CD14-positive monocyte (primary cell): ENCODE results near the gene CNTN1. TPM values are rescaled to one million over a fixed set of nuclear protein-coding genes. Genes with fewer than 3 reads are reported as not detected.

Experiments
- DNase-seq, 3 donors: peaks; one replicate each; pipeline ENCODE4 v3.0.0-alpha.2; 2011 to 2022
- H2AFZ ChIP-seq: 2 replicates; pipeline ENCODE4 v1.6.0; 2012; ENCODE audit warnings: mild to moderate bottlenecking, low read depth, low read length, inconsistent platforms; ENCODE audit not compliant: insufficient read depth, poor library complexity, severe bottlenecking
- H3K27ac ChIP-seq, 2 donors: 1 replicate in 1 of 2; 2 replicates in 1 of 2; pipeline ENCODE4 v1.5.1; 2012 to 2013; ENCODE audit warnings: low read length in 2 of 2, control low read depth in 1 of 2, inconsistent platforms in 1 of 2, low read depth in 1 of 2, mild to moderate bottlenecking in 1 of 2
- H3K27me3 ChIP-seq, 2 donors: one replicate each; pipeline versions ENCODE4 v1.6.0 to v1.6.1; 2011 to 2013; ENCODE audit warnings: low read length in 2 of 2; ENCODE audit not compliant: control insufficient read depth in 2 of 2, insufficient read depth in 2 of 2
- H3K36me3 ChIP-seq, 2 donors: replicated peaks in 1 of 2; 1 replicate in 1 of 2; 2 replicates in 1 of 2; pipeline versions ENCODE4 v1.5.1 to v1.6.1; 2012 to 2013; ENCODE audit warnings: low read length in 2 of 2, control low read depth in 1 of 2, inconsistent platforms in 1 of 2, mild to moderate bottlenecking in 1 of 2; ENCODE audit not compliant: insufficient read depth in 2 of 2, control insufficient read depth in 1 of 2
- H3K4me1 ChIP-seq, 2 donors: 1 replicate in 1 of 2; 2 replicates in 1 of 2; pipeline versions ENCODE4 v1.5.1 to v1.6.1; 2012 to 2013; ENCODE audit warnings: low read length in 2 of 2, control low read depth in 1 of 2, inconsistent platforms in 1 of 2, mild to moderate bottlenecking in 1 of 2, moderate library complexity in 1 of 2; ENCODE audit not compliant: insufficient read depth in 2 of 2, control insufficient read depth in 1 of 2
- H3K4me2 ChIP-seq: replicated peaks from 2 replicates; pipeline ENCODE3; 2012; ENCODE audit warnings: low read length, moderate library complexity, mild to moderate bottlenecking; ENCODE audit not compliant: poor library complexity, severe bottlenecking; ENCODE audit errors: extremely low read depth
- H3K4me3 ChIP-seq, 3 experiments: fragments of 200-600 bp in 1 of 3; sonication (generic) in 1 of 3; replicated peaks in 1 of 3; 1 replicate in 2 of 3; 2 replicates in 1 of 3; pipeline ENCODE4 v1.5.1; 2011 to 2013; ENCODE audit warnings: low read length in 3 of 3, mild to moderate bottlenecking in 3 of 3, control low read depth in 2 of 3, low read depth in 2 of 3, inconsistent platforms in 1 of 3, moderate library complexity in 1 of 3
- H3K79me2 ChIP-seq: 2 replicates; pipeline ENCODE4 v1.6.0; 2012; ENCODE audit warnings: mild to moderate bottlenecking, control low read depth, inconsistent platforms, low read length, moderate library complexity; ENCODE audit not compliant: insufficient read depth
- H3K9ac ChIP-seq: 2 replicates; pipeline ENCODE4 v1.6.0; 2017; ENCODE audit warnings: low read length, mild to moderate bottlenecking; ENCODE audit not compliant: insufficient read depth, poor library complexity, severe bottlenecking
- H3K9me3 ChIP-seq, 2 donors: replicated peaks in 1 of 2; 1 replicate in 1 of 2; 2 replicates in 1 of 2; pipeline versions ENCODE4 v1.5.1 to v1.6.1; 2012 to 2013; ENCODE audit warnings: low read length in 2 of 2, control low read depth in 1 of 2; ENCODE audit not compliant: control insufficient read depth in 1 of 2, insufficient read depth in 1 of 2
- H4K20me1 ChIP-seq: 2 replicates; pipeline ENCODE4 v1.6.0; 2012; ENCODE audit warnings: mild to moderate bottlenecking, low read length, control low read depth, moderate library complexity; ENCODE audit not compliant: insufficient read depth
- H3K27ac Mint-ChIP-seq, 7 donors: one replicate each; pipeline ENCODE4 v1.8.0; 2020; ENCODE audit warnings: mild to moderate bottlenecking in 7 of 7, mixed read lengths in 7 of 7, moderate library complexity in 6 of 7, inconsistent platforms in 2 of 7
- H3K27me3 Mint-ChIP-seq, 3 donors: one replicate each; pipeline ENCODE4 v1.8.0; 2021 to 2022; ENCODE audit warnings: low read depth in 3 of 3, mild to moderate bottlenecking in 3 of 3, mixed read lengths in 3 of 3, moderate library complexity in 3 of 3, inconsistent platforms in 1 of 3
- H3K36me3 Mint-ChIP-seq, 2 donors: one replicate each; pipeline ENCODE4 v1.8.0; 2020; ENCODE audit warnings: mixed read lengths in 2 of 2, inconsistent platforms in 1 of 2, mild to moderate bottlenecking in 1 of 2
- H3K4me1 Mint-ChIP-seq: one replicate; pipeline ENCODE4 v1.8.0; 2020; ENCODE audit warnings: mild to moderate bottlenecking, mixed read lengths
- H3K4me3 Mint-ChIP-seq, 2 donors: one replicate each; pipeline ENCODE4 v1.8.0; 2020; ENCODE audit warnings: mild to moderate bottlenecking in 2 of 2, mixed read lengths in 2 of 2, moderate library complexity in 1 of 2
- H3K9me3 Mint-ChIP-seq, 7 donors: one replicate each; pipeline ENCODE4 v1.8.0; 2020 to 2022; ENCODE audit warnings: mixed read lengths in 7 of 7, mild to moderate bottlenecking in 6 of 7, moderate library complexity in 6 of 7, inconsistent platforms in 2 of 7
- WGBS: methylation state at CpG from one replicate; pipeline ENCODE4 v1.1.5; 2013; ENCODE audit warnings: missing lambda C conversion rate; ENCODE audit not compliant: insufficient coverage; 5-methylcytosine and 5-hydroxymethylcytosine counted together
- intact Hi-C, 2 donors: fragments of 100-400 bp; cut with micrococcal nuclease; formaldehyde crosslinking; loops; one replicate each; pipeline versions ENCODE4 v1.15.0 to v1.15.1; 2023
- polyA plus RNA-seq, 3 donors: library from polyadenylated mRNA; depleted of rRNA in 1 of 3; unstranded in 2 of 3; stranded (reverse) in 1 of 3; fragments of 300-500 nt in 2 of 3; fragments of >200 nt in 1 of 3; fragmentation: Illumina TruSeq in 2 of 3; gene quantifications; 1 replicate in 2 of 3; 2 replicates in 1 of 3; pipeline ENCODE4 v1.2.3, GENCODE V29; 2012 to 2021
- TF ChIP-seq, protein P1 (sequence below): fragments of 200-600 bp; IDR thresholded peaks from one replicate; pipeline ENCODE4 v1.8.0; 2022; ENCODE audit warnings: antibody characterized with exemption, mild to moderate bottlenecking

Gene CNTN1
- polyA plus RNA-seq, 3 donors, result not detected

DNA sequence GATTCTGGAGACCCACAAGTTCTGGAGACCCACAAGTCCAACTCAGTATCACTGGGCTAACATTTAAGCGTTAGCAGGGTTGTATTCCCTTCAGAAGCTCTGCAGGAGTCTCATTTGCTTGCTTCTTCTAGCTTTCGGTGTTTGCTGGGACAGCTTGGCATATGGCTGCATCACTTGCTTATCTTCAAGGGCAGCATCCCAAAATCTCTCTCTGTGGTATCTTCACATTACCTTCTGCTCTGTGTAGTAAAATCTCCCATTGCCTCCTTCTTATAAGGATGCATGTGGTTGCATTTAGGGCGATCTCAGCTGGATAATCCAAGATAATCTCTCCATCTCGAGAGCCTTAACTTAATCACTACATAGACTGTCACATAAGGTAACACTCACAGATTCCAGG lies 7.3 kb upstream of the CNTN1 start:
- no peaks in the 10 kb centered on the region for H3K79me2 ChIP-seq
- no peaks in the 10 kb centered on the region for H4K20me1 ChIP-seq
- Mint-ChIP-seq H3K27ac (no peak overlapping the region), H3K4me3 (no peak overlapping the region), H3K4me1 (peaks cover 2% of the 10 kb centered on the region), H3K27me3 (peaks cover 1 to 9% (median 2%) of the 10 kb centered on the region in 3 donors), H3K36me3 (no peaks in the 10 kb centered on the region), H3K9me3 (peaks cover 0 to 3% (median 0%) of the 10 kb centered on the region in 7 donors)
- no peak overlapping the region for H2AFZ ChIP-seq
- intact Hi-C loops, result no loop called here
- no peaks in the 10 kb centered on the region for H3K27me3 ChIP-seq
- no peak overlapping the region for H3K27ac ChIP-seq
- 95% methylated on average over 2 of the region's 4 CpGs for WGBS
- no peak overlapping the region for H3K4me2 ChIP-seq
- TF ChIP-seq, protein P1, sequence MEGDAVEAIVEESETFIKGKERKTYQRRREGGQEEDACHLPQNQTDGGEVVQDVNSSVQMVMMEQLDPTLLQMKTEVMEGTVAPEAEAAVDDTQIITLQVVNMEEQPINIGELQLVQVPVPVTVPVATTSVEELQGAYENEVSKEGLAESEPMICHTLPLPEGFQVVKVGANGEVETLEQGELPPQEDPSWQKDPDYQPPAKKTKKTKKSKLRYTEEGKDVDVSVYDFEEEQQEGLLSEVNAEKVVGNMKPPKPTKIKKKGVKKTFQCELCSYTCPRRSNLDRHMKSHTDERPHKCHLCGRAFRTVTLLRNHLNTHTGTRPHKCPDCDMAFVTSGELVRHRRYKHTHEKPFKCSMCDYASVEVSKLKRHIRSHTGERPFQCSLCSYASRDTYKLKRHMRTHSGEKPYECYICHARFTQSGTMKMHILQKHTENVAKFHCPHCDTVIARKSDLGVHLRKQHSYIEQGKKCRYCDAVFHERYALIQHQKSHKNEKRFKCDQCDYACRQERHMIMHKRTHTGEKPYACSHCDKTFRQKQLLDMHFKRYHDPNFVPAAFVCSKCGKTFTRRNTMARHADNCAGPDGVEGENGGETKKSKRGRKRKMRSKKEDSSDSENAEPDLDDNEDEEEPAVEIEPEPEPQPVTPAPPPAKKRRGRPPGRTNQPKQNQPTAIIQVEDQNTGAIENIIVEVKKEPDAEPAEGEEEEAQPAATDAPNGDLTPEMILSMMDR, result no peak
- no peak for DNase-seq
- H3K9ac ChIP-seq, result no peak overlapping the region
- H3K36me3 ChIP-seq, result no peaks in the 10 kb centered on the region
- H3K4me1 ChIP-seq, result no peaks in the 10 kb centered on the region
- no peak overlapping the region for H3K4me3 ChIP-seq
- no peaks in the 10 kb centered on the region for H3K9me3 ChIP-seq

DNA sequence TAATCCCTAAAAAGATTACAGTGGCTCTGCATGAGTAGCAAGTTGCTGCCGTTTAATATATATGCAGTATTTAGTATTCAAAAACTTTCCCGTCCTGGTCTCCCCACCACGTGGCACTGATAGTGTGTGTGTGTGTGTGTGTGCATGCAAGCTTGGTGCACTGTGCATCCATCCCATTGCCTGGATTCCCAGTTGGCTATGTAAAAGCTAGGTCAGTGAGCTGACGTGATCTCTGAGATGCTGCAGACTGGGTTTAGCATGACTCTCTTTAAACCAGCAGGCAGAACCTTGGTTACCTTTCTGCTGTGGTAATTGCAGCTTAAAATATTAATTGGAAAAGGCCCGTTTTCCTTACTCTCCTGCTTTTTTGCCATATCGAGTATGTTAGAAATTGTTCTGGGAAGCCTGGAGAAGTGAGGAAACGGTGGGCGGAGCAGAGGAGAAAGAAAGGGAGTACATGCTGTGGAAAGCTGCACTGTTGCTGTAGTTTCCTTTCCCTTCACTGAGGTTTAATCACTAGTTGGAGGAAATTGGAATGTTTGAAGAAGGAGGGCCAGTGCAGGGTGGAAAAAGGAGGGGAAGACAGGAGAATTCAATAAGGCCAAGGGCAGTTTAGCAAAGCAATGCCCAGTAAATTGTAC lies 4.0 kb upstream of the CNTN1 start:
- no peak overlapping the region for H3K4me3 Mint-ChIP-seq
- DNase-seq, result no peak

More for the DNA sequence above, 4.0 kb upstream of the CNTN1 start:
- Histone ChIP-seq H3K9ac (no peak overlapping the region), H3K79me2 (no peaks in the 10 kb centered on the region), H3K27ac (no peak overlapping the region), H3K4me1 (peaks cover 8 to 11% of the 10 kb centered on the region in 2 donors), H4K20me1 (no peaks in the 10 kb centered on the region), H3K4me3 (no peak overlapping the region), H3K27me3 (peaks cover 16 to 27% of the 10 kb centered on the region in 2 donors), H3K36me3 (no peaks in the 10 kb centered on the region), H3K4me2 (no peak overlapping the region), H3K9me3 (peaks cover 0 to 8% of the 10 kb centered on the region in 2 donors), H2AFZ (no peak overlapping the region)
- Mint-ChIP-seq H3K36me3 (no peaks in the 10 kb centered on the region), H3K4me1 (no peaks in the 10 kb centered on the region), H3K9me3 (peaks cover 0 to 9% (median 4%) of the 10 kb centered on the region in 7 donors), H3K27me3 (peaks cover 23 to 32% (median 24%) of the 10 kb centered on the region in 3 donors), H3K27ac (no peak overlapping the region)
- WGBS, result 85% methylated on average over 5 of the region's 8 CpGs
- TF ChIP-seq, protein P1, result no peak
- intact Hi-C loops, result no loop called here
